Smooth muscle cell (in vitro differentiated cells): ENCODE measurements around the gene GAMT. TPM values are rescaled to one million over a fixed set of nuclear protein-coding genes. Genes with fewer than 3 reads are reported as not detected.

Experiments
- DNase-seq: peaks from one replicate; lab custom pipeline; 2025; ENCODE audit not compliant: unreplicated experiment; lab: John Stamatoyannopoulos, UW
- H2AFZ ChIP-seq: fragments of 200-600 bp; sonication (generic); 2 replicates; pipeline ENCODE4 v1.6.0; 2016; ENCODE audit warnings: antibody characterized with exemption, low read depth, mild to moderate bottlenecking
- H3F3A ChIP-seq: fragments of 200-600 bp; sonication (generic); 2 replicates; pipeline ENCODE4 v1.6.0; 2017; ENCODE audit warnings: antibody characterized with exemption, low read depth
- H3K27ac ChIP-seq: fragments of 200-600 bp; sonication (generic); 2 replicates; pipeline ENCODE4 v1.5.1; 2016; ENCODE audit warnings: low read depth, mild to moderate bottlenecking
- H3K27me3 ChIP-seq: fragments of 200-600 bp; sonication (generic); 2 replicates; pipeline ENCODE4 v1.6.1; 2016; ENCODE audit warnings: low read depth, mild to moderate bottlenecking
- H3K36me3 ChIP-seq: fragments of 200-600 bp; sonication (generic); 2 replicates; pipeline ENCODE4 v1.5.1; 2016; ENCODE audit warnings: low read depth
- H3K4me1 ChIP-seq: fragments of 200-600 bp; sonication (generic); 2 replicates; pipeline ENCODE4 v1.5.1; 2016; ENCODE audit warnings: low read depth
- H3K4me2 ChIP-seq: fragments of 200-600 bp; sonication (generic); 2 replicates; pipeline ENCODE4 v1.6.0; 2016; ENCODE audit warnings: mild to moderate bottlenecking
- H3K4me3 ChIP-seq: fragments of 200-600 bp; sonication (generic); 2 replicates; pipeline ENCODE4 v1.5.1; 2016; ENCODE audit warnings: mild to moderate bottlenecking
- H3K79me2 ChIP-seq: fragments of 200-600 bp; sonication (generic); 2 replicates; pipeline ENCODE4 v1.6.0; 2016; ENCODE audit warnings: low read depth, mild to moderate bottlenecking
- H3K9ac ChIP-seq: fragments of 200-600 bp; sonication (generic); 2 replicates; pipeline ENCODE4 v1.6.0; 2016; ENCODE audit warnings: low read depth
- H3K9me3 ChIP-seq: fragments of 200-600 bp; sonication (generic); replicated peaks from 2 replicates; pipeline ENCODE4 v1.5.1; 2016; ENCODE audit warnings: low read depth
- H4K20me1 ChIP-seq: fragments of 200-600 bp; sonication (generic); 2 replicates; pipeline ENCODE4 v1.6.0; 2016; ENCODE audit warnings: low read depth
- CTCF ChIP-seq: fragments of 200-600 bp; sonication (generic); IDR thresholded peaks from 2 replicates; pipeline ENCODE4 v1.5.1; 2017; ENCODE audit warnings: borderline replicate concordance, mild to moderate bottlenecking, antibody characterized with exemption; ENCODE audit not compliant: insufficient read depth, poor library complexity, severe bottlenecking
- WGBS: methylation state at CpG from one replicate; pipeline ENCODE4 v1.1.7; 2016; ENCODE audit warnings: low lambda C conversion rate; 5-methylcytosine and 5-hydroxymethylcytosine counted together
- polyA plus RNA-seq: library from polyadenylated mRNA; unstranded; fragments of >200 nt; fragmentation: Nextera tagmentation; extraction: Ambion mirVana; gene quantifications from 2 replicates; pipeline ENCODE4 v1.2.1, GENCODE V29; 2016
- total RNA-seq: library from RNA; depleted of rRNA; stranded (reverse); fragments of >200 nt; gene quantifications from 2 replicates; pipeline ENCODE4 v1.2.3, GENCODE V29; 2014

Gene GAMT
- total and polyA plus RNA-seq, 2 experiments from 2014 or later: 22.3 to 35.2 TPM

GRCh38 chr19:1360818-1361461, 40.4 kb downstream of the GAMT start:
- no peaks in the 10 kb centered on the region for H3K9me3 ChIP-seq
- peak overlapping the region; percentile 2 for H3K9ac ChIP-seq
- H3K4me2 ChIP-seq: peak overlapping the region; percentile 79
- peak; percentile 36 for DNase-seq
- WGBS: 60% methylated on average over 27 of the region's 31 CpGs
- H3K4me1 ChIP-seq: peaks cover 60% of the 10 kb centered on the region
- no peaks in the 10 kb centered on the region for H3K27me3 ChIP-seq
- peaks cover 30% of the 10 kb centered on the region for H4K20me1 ChIP-seq
- H3F3A ChIP-seq: peaks cover 7% of the 10 kb centered on the region
- peak overlapping the region; percentile 86 for H3K27ac ChIP-seq
- H3K4me3 ChIP-seq: peak overlapping the region; percentile 6
- H2AFZ ChIP-seq: no peak overlapping the region
- no peak for TF ChIP-seq CTCF
- H3K36me3 ChIP-seq: no peaks in the 10 kb centered on the region
- peaks cover 31% of the 10 kb centered on the region for H3K79me2 ChIP-seq

DNA sequence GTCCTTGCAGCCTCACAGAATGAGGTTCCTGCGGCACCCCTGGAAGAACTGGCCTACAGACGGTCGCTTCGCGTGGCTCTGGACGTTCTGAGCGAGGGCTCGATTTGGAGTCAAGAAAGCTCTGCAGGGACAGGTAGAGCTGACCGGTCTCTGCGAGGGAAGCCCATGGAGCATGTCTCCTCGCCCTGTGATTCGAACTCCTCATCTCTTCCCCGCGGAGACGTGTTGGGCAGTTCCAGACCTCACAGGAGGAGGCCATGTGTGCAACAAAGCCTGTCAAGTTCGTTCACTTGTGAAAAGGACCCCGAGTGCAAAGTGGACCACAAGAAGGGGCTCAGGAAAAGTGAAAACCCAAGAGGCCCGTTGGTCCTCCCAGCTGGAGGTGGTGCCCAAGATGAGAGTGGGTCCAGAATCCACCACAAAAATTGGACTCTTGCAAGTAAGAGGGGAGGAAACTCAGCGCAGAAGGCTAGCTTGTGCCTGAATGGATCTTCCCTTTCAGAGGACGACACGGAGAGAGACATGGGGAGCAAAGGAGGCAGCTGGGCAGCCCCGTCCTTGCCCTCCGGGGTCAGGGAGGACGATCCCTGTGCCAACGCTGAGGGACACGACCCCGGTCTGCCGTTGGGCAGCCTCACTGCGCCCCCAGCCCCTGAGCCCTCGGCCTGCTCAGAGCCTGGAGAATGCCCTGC, 41.1 kb downstream of the GAMT start:
- peaks cover 7% of the 10 kb centered on the region for H3F3A ChIP-seq
- no peaks in the 10 kb centered on the region for H3K27me3 ChIP-seq
- peak overlapping the region; percentile 86 for H3K27ac ChIP-seq
- H3K4me2 ChIP-seq: peak overlapping the region; percentile 79
- no peak overlapping the region for H3K9ac ChIP-seq
- no peaks in the 10 kb centered on the region for H3K36me3 ChIP-seq
- H3K4me3 ChIP-seq: no peak overlapping the region
- TF ChIP-seq CTCF: no peak
- WGBS: 90% methylated on average over 29 of the region's 30 CpGs
- H3K9me3 ChIP-seq: no peaks in the 10 kb centered on the region
- DNase-seq: no peak
- peaks cover 31% of the 10 kb centered on the region for H3K79me2 ChIP-seq
- no peak overlapping the region for H2AFZ ChIP-seq
- H3K4me1 ChIP-seq: peaks cover 60% of the 10 kb centered on the region
- H4K20me1 ChIP-seq: peaks cover 23% of the 10 kb centered on the region

GRCh38 chr19:1357531-1358109, 43.7 kb downstream of the GAMT start:
- Histone ChIP-seq H3K36me3 (no peaks in the 10 kb centered on the region), H3F3A (peaks cover 7% of the 10 kb centered on the region), H2AFZ (no peak overlapping the region), H4K20me1 (peaks cover 7% of the 10 kb centered on the region), H3K4me1 (peaks cover 64% of the 10 kb centered on the region), H3K4me3 (no peak overlapping the region), H3K79me2 (peaks cover 23% of the 10 kb centered on the region), H3K4me2 (no peak overlapping the region), H3K9ac (no peak overlapping the region), H3K27me3 (no peaks in the 10 kb centered on the region), H3K9me3 (no peaks in the 10 kb centered on the region), H3K27ac (no peak overlapping the region)
- TF ChIP-seq CTCF: no peak
- WGBS: 82% methylated on average over 24 of the region's 24 CpGs
- no peak for DNase-seq
